ENCODE measurements around the gene LYRM9. TPM values are rescaled to one million over a fixed set of nuclear protein-coding genes. Genes with fewer than 3 reads are reported as not detected.

The LYRM9 gene
- polyA plus RNA-seq, 1 donor from 2014 or later, result 83.8 TPM

GRCh38 chr17:27862004-27862403 is 31.2 kb downstream of the LYRM9 start:
- Histone ChIP-seq H3K79me2 (replicated peaks; ENCODE audit: insufficient read depth, low read length) (no peaks in the 10 kb centered on the region), H3K36me3 (ENCODE audit: insufficient read depth, low read length) (no peaks in the 10 kb centered on the region), H3K4me3 (ENCODE audit: low read length) (no peak overlapping the region), H4K20me1 (ENCODE audit: insufficient read depth) (no peaks in the 10 kb centered on the region), H3K27me3 (ENCODE audit: insufficient read depth, low read depth, low read length) (no peaks in the 10 kb centered on the region), H2AFZ (ENCODE audit: low read depth, low read length) (no peak overlapping the region), H3K9me2 (ENCODE audit: insufficient read depth, low read length) (no peaks in the 10 kb centered on the region), H3F3A (ENCODE audit: insufficient read depth, low read length, poor library complexity, severe bottlenecking) (no peaks in the 10 kb centered on the region), H3K4me2 (ENCODE audit: low read length) (no peak overlapping the region), H3K27ac (ENCODE audit: low read length) (no peak overlapping the region), H3K9me3 (ENCODE audit: low read length) (no peaks in the 10 kb centered on the region), H3K9ac (ENCODE audit: low read length) (no peak overlapping the region)
- no peak for TF ChIP-seq SMC3 (conservative IDR thresholded peaks at IDR 0.05; ENCODE audit: poor library complexity)
- no peak for TF ChIP-seq MXI1 (conservative IDR thresholded peaks at IDR 0.05; ENCODE audit: poor library complexity, severe bottlenecking)
- no peak for TF ChIP-seq CTCF (IDR thresholded peaks at IDR 0.05; ENCODE audit: poor library complexity, severe bottlenecking)
- TF ChIP-seq EP300 (conservative IDR thresholded peaks at IDR 0.05; ENCODE audit: poor library complexity, severe bottlenecking), result no peak
- no peak for TF ChIP-seq RAD21 (conservative IDR thresholded peaks at IDR 0.05)
- no peak for TF ChIP-seq TAF1 (IDR thresholded peaks at IDR 0.05; ENCODE audit: low read depth)
- TF ChIP-seq POLR2AphosphoS5 (IDR thresholded peaks at IDR 0.05), result no peak
- TF ChIP-seq REST (IDR thresholded peaks at IDR 0.05; ENCODE audit: borderline replicate concordance), result no peak
- no peak for TF ChIP-seq EZH2 (IDR thresholded peaks at IDR 0.05; ENCODE audit: borderline replicate concordance, insufficient read depth, low read length, poor library complexity, severe bottlenecking)

GRCh38 chr17:27860971-27861664 is 32.0 kb downstream of the LYRM9 start:
- no peaks in the 10 kb centered on the region for H4K20me1 ChIP-seq (ENCODE audit: insufficient read depth)
- H3K9ac ChIP-seq (ENCODE audit: low read length), result no peak overlapping the region
- H3K9me3 ChIP-seq (ENCODE audit: low read length), result no peaks in the 10 kb centered on the region
- TF ChIP-seq TAF1 (IDR thresholded peaks at IDR 0.05; ENCODE audit: low read depth) (no peak), REST (IDR thresholded peaks at IDR 0.05; ENCODE audit: borderline replicate concordance) (no peak), POLR2AphosphoS5 (IDR thresholded peaks at IDR 0.05) (no peak), EP300 (conservative IDR thresholded peaks at IDR 0.05; ENCODE audit: poor library complexity, severe bottlenecking) (no peak), EZH2 (IDR thresholded peaks at IDR 0.05; ENCODE audit: borderline replicate concordance, insufficient read depth, low read length, poor library complexity, severe bottlenecking) (no peak), CTCF (IDR thresholded peaks at IDR 0.05; ENCODE audit: poor library complexity, severe bottlenecking) (no peak)
- H3K79me2 ChIP-seq (replicated peaks; ENCODE audit: insufficient read depth, low read length), result no peaks in the 10 kb centered on the region
- no peak overlapping the region for H3K4me3 ChIP-seq (ENCODE audit: low read length)
- H3K4me2 ChIP-seq (ENCODE audit: low read length), result no peak overlapping the region
- no peaks in the 10 kb centered on the region for H3K36me3 ChIP-seq (ENCODE audit: insufficient read depth, low read length)
- no peaks in the 10 kb centered on the region for H3F3A ChIP-seq (ENCODE audit: insufficient read depth, low read length, poor library complexity, severe bottlenecking)
- H3K27ac ChIP-seq (ENCODE audit: low read length), result no peak overlapping the region
- no peaks in the 10 kb centered on the region for H3K27me3 ChIP-seq (ENCODE audit: insufficient read depth, low read depth, low read length)
- no peaks in the 10 kb centered on the region for H3K9me2 ChIP-seq (ENCODE audit: insufficient read depth, low read length)
- H2AFZ ChIP-seq (ENCODE audit: low read depth, low read length), result no peak overlapping the region
